Activated CD4-positive, alpha-beta T cell treated with anti-CD3 and anti-CD28 coated beads, Interleukin-2, amount 10 ng/mL, durations not matched to agents 7 days and 5 days (primary cell): ENCODE results near the gene COL6A2. TPM values are rescaled to one million over a fixed set of nuclear protein-coding genes. Genes with fewer than 3 reads are reported as not detected.
"Not testable (repeated sequence)": the region's sequence is repeated elsewhere in the genome, so short reads cannot be mapped to it uniquely, and the experiment has no call there.

Experiments
- CTCF ChIA-PET: fragments of 350-600 bp; sonication (Branson Sonifier 250); formaldehyde crosslinking; loops from one replicate; lab custom pipeline; 2021; ENCODE audit warnings: antibody characterized with exemption; lab: Charles Lee
- POLR2A ChIA-PET: fragments of 350-600 bp; sonication (Branson Sonifier 250); formaldehyde crosslinking; loops from one replicate; lab custom pipeline; 2021; ENCODE audit warnings: antibody characterized with exemption; lab: Charles Lee
- DNase-seq: peaks from one replicate; pipeline ENCODE4 v3.0.0-alpha.2; 2020
- H3K27ac Mint-ChIP-seq: one replicate; pipeline ENCODE4 v1.8.0; 2021; ENCODE audit warnings: mild to moderate bottlenecking, moderate library complexity, mixed read lengths
- H3K27me3 Mint-ChIP-seq: one replicate; pipeline ENCODE4 v1.8.0; 2021; ENCODE audit warnings: mixed read lengths
- H3K36me3 Mint-ChIP-seq: one replicate; pipeline ENCODE4 v1.8.0; 2021; ENCODE audit warnings: low read depth, mixed read lengths
- H3K4me1 Mint-ChIP-seq: one replicate; pipeline ENCODE4 v1.8.0; 2021; ENCODE audit warnings: mixed read lengths
- H3K4me3 Mint-ChIP-seq: one replicate; pipeline ENCODE4 v1.8.0; 2021; ENCODE audit warnings: mild to moderate bottlenecking, moderate library complexity, mixed read lengths
- H3K9me3 Mint-ChIP-seq: one replicate; pipeline ENCODE4 v1.8.0; 2021; ENCODE audit warnings: mixed read lengths
- total RNA-seq, 2 experiments: library from RNA; stranded (reverse); gene quantifications; one replicate each; pipeline ENCODE4 v1.2.3, GENCODE V29; 2021

COL6A2 gene
- total RNA-seq, 2 experiments from 2014 or later = 2.3 to 2.5 TPM

GRCh38 chr21:46163380-46163779 is 65.5 kb downstream of the COL6A2 start:
- Mint-ChIP-seq H3K4me3 (no peak overlapping the region), H3K4me1 (no peaks in the 10 kb centered on the region), H3K9me3 (no peaks in the 10 kb centered on the region), H3K27me3 (no peaks in the 10 kb centered on the region), H3K27ac (no peak overlapping the region), H3K36me3 (no peaks in the 10 kb centered on the region)
- no peak for DNase-seq
- POLR2A ChIA-PET = no interaction called here
- CTCF ChIA-PET = interaction anchor here (1.8 kb wide), 1 partner anchor 10 kb away, joined by 4 read pairs; no protein-coding TSS in a partner anchor

- no peak for DNase-seq
- Mint-ChIP-seq H3K4me1 (no peaks in the 10 kb centered on the region), H3K9me3 (no peaks in the 10 kb centered on the region), H3K27me3 (no peaks in the 10 kb centered on the region), H3K27ac (no peak overlapping the region), H3K36me3 (no peaks in the 10 kb centered on the region), H3K4me3 (no peak overlapping the region)
- CTCF ChIA-PET = no interaction called here
- POLR2A ChIA-PET = no interaction called here
These were observed 67.2 kb downstream of the COL6A2 start for GRCh38 chr21:46165098-46165497.

- Mint-ChIP-seq H3K9me3 (peaks cover under 1% of the 10 kb centered on the region), H3K27me3 (no peaks in the 10 kb centered on the region), H3K27ac (no peak overlapping the region), H3K4me1 (peaks cover 6% of the 10 kb centered on the region), H3K36me3 (no peaks in the 10 kb centered on the region), H3K4me3 (no peak overlapping the region)
- ChIA-PET POLR2A (no interaction called here), CTCF (no interaction called here)
- no peak for DNase-seq
These were observed 70.3 kb downstream of the COL6A2 start for GRCh38 chr21:46168238-46168637.

- Mint-ChIP-seq H3K4me1 (peaks cover 6% of the 10 kb centered on the region), H3K27ac (no peak overlapping the region), H3K27me3 (no peaks in the 10 kb centered on the region), H3K36me3 (no peaks in the 10 kb centered on the region), H3K4me3 (no peak overlapping the region), H3K9me3 (peaks cover 6% of the 10 kb centered on the region)
- ChIA-PET CTCF (no interaction called here), POLR2A (no interaction called here)
- no peak for DNase-seq
These were observed 70.9 kb downstream of the COL6A2 start for GRCh38 chr21:46168659-46169386.

GRCh38 chr21:46170436-46171193 is 72.7 kb downstream of the COL6A2 start:
- DNase-seq = peak; percentile 38
- POLR2A ChIA-PET, H3K4me1 Mint-ChIP-seq, H3K4me3 Mint-ChIP-seq, CTCF ChIA-PET, H3K36me3 Mint-ChIP-seq: not testable (repeated sequence)
- peak overlapping the region; percentile 9 for H3K27ac Mint-ChIP-seq
- peaks cover 19% of the 10 kb centered on the region for H3K9me3 Mint-ChIP-seq
- peaks cover 14% of the 10 kb centered on the region for H3K27me3 Mint-ChIP-seq

- peaks cover 2% of the 10 kb centered on the region for H3K36me3 Mint-ChIP-seq
- no peak for DNase-seq
- POLR2A ChIA-PET = no interaction called here
- H3K4me3 Mint-ChIP-seq = no peak overlapping the region
- H3K9me3 Mint-ChIP-seq = peaks cover 26% of the 10 kb centered on the region
- H3K27me3 Mint-ChIP-seq = peaks cover 23% of the 10 kb centered on the region
- peaks cover 6% of the 10 kb centered on the region for H3K4me1 Mint-ChIP-seq
- CTCF ChIA-PET = no interaction called here
- H3K27ac Mint-ChIP-seq = no peak overlapping the region
These were observed 73.7 kb downstream of the COL6A2 start for GRCh38 chr21:46171585-46171984.

GRCh38 chr21:46171996-46172862 is 74.3 kb downstream of the COL6A2 start:
- peaks cover 2% of the 10 kb centered on the region for H3K36me3 Mint-ChIP-seq
- DNase-seq = no peak
- no peak overlapping the region for H3K4me3 Mint-ChIP-seq
- peaks cover 23% of the 10 kb centered on the region for H3K27me3 Mint-ChIP-seq
- peak overlapping the region; percentile 54 for H3K27ac Mint-ChIP-seq
- ChIA-PET CTCF (interaction anchor here (1.0 kb wide), 1 partner anchor 29 kb away, joined by 3 read pairs; no protein-coding TSS in a partner anchor), POLR2A (no interaction called here)
- H3K9me3 Mint-ChIP-seq = peaks cover 26% of the 10 kb centered on the region
- H3K4me1 Mint-ChIP-seq = peaks cover 6% of the 10 kb centered on the region

GRCh38 chr21:46172863-46173528 is 75.1 kb downstream of the COL6A2 start:
- no peak for DNase-seq

GRCh38 chr21:46173573-46173972 is 75.7 kb downstream of the COL6A2 start:
- H3K4me3 Mint-ChIP-seq = no peak overlapping the region
- H3K27ac Mint-ChIP-seq = no peak overlapping the region
- H3K36me3 Mint-ChIP-seq = peaks cover 2% of the 10 kb centered on the region
- H3K4me1 Mint-ChIP-seq = peaks cover 6% of the 10 kb centered on the region
- H3K9me3 Mint-ChIP-seq = peaks cover 28% of the 10 kb centered on the region
- H3K27me3 Mint-ChIP-seq = peaks cover 23% of the 10 kb centered on the region
- DNase-seq = no peak
- POLR2A ChIA-PET = no interaction called here
- CTCF ChIA-PET = interaction anchor here (1.0 kb wide), 1 partner anchor 30 kb away, joined by 3 read pairs; no protein-coding TSS in a partner anchor

More at GRCh38 chr21:46172863-46173528, 75.1 kb downstream of the COL6A2 start:
- peaks cover 6% of the 10 kb centered on the region for H3K4me1 Mint-ChIP-seq
- CTCF ChIA-PET = interaction anchor here (1.0 kb wide), 1 partner anchor 30 kb away, joined by 3 read pairs; no protein-coding TSS in a partner anchor
- POLR2A ChIA-PET = no interaction called here
- H3K27ac Mint-ChIP-seq = peak overlapping the region; percentile 54
- peaks cover 28% of the 10 kb centered on the region for H3K9me3 Mint-ChIP-seq
- H3K27me3 Mint-ChIP-seq = peaks cover 23% of the 10 kb centered on the region
- H3K36me3 Mint-ChIP-seq = peaks cover 2% of the 10 kb centered on the region
- no peak overlapping the region for H3K4me3 Mint-ChIP-seq

GRCh38 chr21:46176443-46177129 is 78.7 kb downstream of the COL6A2 start:
- CTCF ChIA-PET = interaction anchor here (1.5 kb wide), 1 partner anchor 33 kb away, joined by 3 read pairs; no protein-coding TSS in a partner anchor
- H3K36me3 Mint-ChIP-seq, H3K4me3 Mint-ChIP-seq, POLR2A ChIA-PET, H3K4me1 Mint-ChIP-seq, DNase-seq, H3K27ac Mint-ChIP-seq: not testable (repeated sequence)
- H3K9me3 Mint-ChIP-seq = peaks cover 28% of the 10 kb centered on the region
- H3K27me3 Mint-ChIP-seq = peaks cover 23% of the 10 kb centered on the region

- peaks cover 2% of the 10 kb centered on the region for H3K36me3 Mint-ChIP-seq
- no peak overlapping the region for H3K27ac Mint-ChIP-seq
- POLR2A ChIA-PET = no interaction called here
- CTCF ChIA-PET = interaction anchor here (1.3 kb wide), 1 partner anchor 36 kb away, joined by 4 read pairs; no protein-coding TSS in a partner anchor
- H3K9me3 Mint-ChIP-seq = peaks cover 22% of the 10 kb centered on the region
- peaks cover 2% of the 10 kb centered on the region for H3K4me1 Mint-ChIP-seq
- H3K27me3 Mint-ChIP-seq = peaks cover 23% of the 10 kb centered on the region
- no peak overlapping the region for H3K4me3 Mint-ChIP-seq
- DNase-seq = no peak
These were observed 81.0 kb downstream of the COL6A2 start for GRCh38 chr21:46178961-46179360.
